ENCODE measurements around the gene WDR64. TPM values are rescaled to one million over a fixed set of nuclear protein-coding genes. Genes with fewer than 3 reads are reported as not detected.

Gene WDR64
- total and polyA plus RNA-seq, 2 experiments from 2014 or later = not detected

- Histone ChIP-seq H4K20me1 (replicated peaks; ENCODE audit: insufficient read depth) (no peaks in the 10 kb centered on the region), H3K4me2 (no peak overlapping the region), H3K4me3 (no peak overlapping the region), H3K4me1 (ENCODE audit: insufficient read depth) (no peaks in the 10 kb centered on the region), H2AFZ (no peak overlapping the region), H3K27me3 (ENCODE audit: insufficient read depth) (no peaks in the 10 kb centered on the region), H3K9me2 (ENCODE audit: insufficient read depth) (no peaks in the 10 kb centered on the region), H3K79me2 (replicated peaks; ENCODE audit: insufficient read depth) (no peaks in the 10 kb centered on the region), H3K27ac (ENCODE audit: low read depth) (no peak overlapping the region), H3F3A (replicated peaks; ENCODE audit: low read depth) (no peaks in the 10 kb centered on the region), H3K36me3 (ENCODE audit: insufficient read depth) (no peaks in the 10 kb centered on the region)
- ATAC-seq (no peak), DNase-seq (ENCODE audit: low spot score) (no peak)
- Mint-ChIP-seq H3K27ac (no peak overlapping the region), H3K4me1 (no peaks in the 10 kb centered on the region), H3K9me3 (no peaks in the 10 kb centered on the region), H3K27me3 (ENCODE audit: insufficient read depth, low read depth, poor library complexity) (peaks cover 3% of the 10 kb centered on the region), H3K36me3 (ENCODE audit: low read depth) (no peaks in the 10 kb centered on the region), H3K4me3 (no peak overlapping the region)
- TF ChIP-seq EZH2 (IDR thresholded peaks at IDR 0.05; ENCODE audit: low read depth, unreplicated experiment) = no peak
- no peak for TF ChIP-seq EZH2phosphoT487 (IDR thresholded peaks at IDR 0.05; ENCODE audit: unreplicated experiment)
- no peak for TF ChIP-seq NANOG (IDR thresholded peaks at IDR 0.05; ENCODE audit: borderline replicate concordance)
- no peak for TF ChIP-seq CTCF (conservative IDR thresholded peaks at IDR 0.05; ENCODE audit: low read depth in 2 of 2)
- no peak for TF ChIP-seq ZNF331 (CRISPR knock-in tag; IDR thresholded peaks at IDR 0.05; ENCODE audit: low read depth)
- no peak for TF ChIP-seq REST (IDR thresholded peaks at IDR 0.05; ENCODE audit: unreplicated experiment)
- TF ChIP-seq CREB1 (CRISPR knock-in tag; IDR thresholded peaks at IDR 0.05; ENCODE audit: low read depth) = no peak
- no peak for TF ChIP-seq POLR2AphosphoS5 (IDR thresholded peaks at IDR 0.05; ENCODE audit: low read depth)
- no peak for TF ChIP-seq STAT1 (IDR thresholded peaks at IDR 0.05; ENCODE audit: unreplicated experiment)
- no peak for TF ChIP-seq ZNF114 (CRISPR knock-in tag; IDR thresholded peaks at IDR 0.05)
- no peak for TF ChIP-seq ZNF462 (CRISPR knock-in tag; IDR thresholded peaks at IDR 0.05)
- TF ChIP-seq ETS1 (IDR thresholded peaks at IDR 0.05) = no peak
- no peak for TF ChIP-seq JUNB (IDR thresholded peaks at IDR 0.05; ENCODE audit: unreplicated experiment)
Observed at GRCh38 chr1:241822846-241823245, 170.8 kb downstream of the WDR64 start.
